Measurements from ENCODE around the gene LCTL. TPM values are rescaled to one million over a fixed set of nuclear protein-coding genes. Genes with fewer than 3 reads are reported as not detected.

Gene LCTL
- total and polyA plus RNA-seq, 3 donors from 2014 or later: 0.16 to 0.19 TPM; not detected in 1

DNA sequence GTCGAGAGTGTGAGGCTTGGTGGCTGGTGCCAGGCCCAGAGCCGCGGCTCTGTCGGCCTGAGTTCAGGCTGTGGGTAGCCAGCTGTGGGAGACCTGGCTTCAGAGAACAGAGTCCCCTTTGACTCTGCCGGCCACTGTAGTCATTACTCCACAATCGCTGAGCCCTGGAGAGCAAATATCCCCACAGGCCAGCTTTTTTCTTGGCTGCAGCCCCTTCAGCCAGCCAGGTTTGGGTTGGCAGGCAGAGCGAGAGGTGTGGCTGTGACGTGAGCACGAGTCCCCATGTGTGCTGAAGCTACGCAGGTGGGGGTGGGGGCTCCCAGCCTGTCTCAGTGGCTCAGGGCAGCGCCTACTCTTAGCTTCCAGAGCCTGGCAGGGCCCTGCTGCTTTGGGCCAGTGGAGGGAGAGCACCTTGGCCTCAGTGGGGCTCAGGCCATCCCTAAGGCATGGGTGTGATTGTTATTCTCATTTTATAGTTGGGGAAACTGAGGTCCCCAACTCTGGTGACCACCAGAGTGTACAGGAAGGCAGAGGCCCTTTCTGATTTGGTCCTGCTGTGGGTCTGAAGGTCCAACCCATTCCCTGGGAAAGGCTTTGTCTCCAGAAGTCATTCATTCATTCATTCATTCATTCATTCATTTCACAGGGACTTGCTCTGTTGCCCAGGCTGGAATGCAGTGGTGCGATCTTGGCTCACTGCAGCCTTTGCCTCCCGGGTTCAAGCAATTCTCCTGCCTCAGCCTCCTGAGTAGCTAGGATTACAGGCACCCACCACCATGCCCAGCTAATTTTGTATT, 45.7 kb upstream of the LCTL start:
- no peaks in the 10 kb centered on the region for H3K9me3 ChIP-seq
- WGBS, 2 donors: 77 to 83% methylated on average over 8 to 13 of the region's 13 CpGs
- DNase-seq: no peak
- H3K36me3 ChIP-seq (ENCODE audit: low read depth, missing control alignments): no peaks in the 10 kb centered on the region
- H3K4me1 ChIP-seq: no peaks in the 10 kb centered on the region
- intact Hi-C loops (cut with DNase I; ENCODE audit: low total_unique reads): no loop called here
- H3K4me3 ChIP-seq: no peak overlapping the region
- H3K27ac ChIP-seq: no peak overlapping the region
- H3K27me3 ChIP-seq: no peaks in the 10 kb centered on the region
- TF ChIP-seq, protein P1, sequence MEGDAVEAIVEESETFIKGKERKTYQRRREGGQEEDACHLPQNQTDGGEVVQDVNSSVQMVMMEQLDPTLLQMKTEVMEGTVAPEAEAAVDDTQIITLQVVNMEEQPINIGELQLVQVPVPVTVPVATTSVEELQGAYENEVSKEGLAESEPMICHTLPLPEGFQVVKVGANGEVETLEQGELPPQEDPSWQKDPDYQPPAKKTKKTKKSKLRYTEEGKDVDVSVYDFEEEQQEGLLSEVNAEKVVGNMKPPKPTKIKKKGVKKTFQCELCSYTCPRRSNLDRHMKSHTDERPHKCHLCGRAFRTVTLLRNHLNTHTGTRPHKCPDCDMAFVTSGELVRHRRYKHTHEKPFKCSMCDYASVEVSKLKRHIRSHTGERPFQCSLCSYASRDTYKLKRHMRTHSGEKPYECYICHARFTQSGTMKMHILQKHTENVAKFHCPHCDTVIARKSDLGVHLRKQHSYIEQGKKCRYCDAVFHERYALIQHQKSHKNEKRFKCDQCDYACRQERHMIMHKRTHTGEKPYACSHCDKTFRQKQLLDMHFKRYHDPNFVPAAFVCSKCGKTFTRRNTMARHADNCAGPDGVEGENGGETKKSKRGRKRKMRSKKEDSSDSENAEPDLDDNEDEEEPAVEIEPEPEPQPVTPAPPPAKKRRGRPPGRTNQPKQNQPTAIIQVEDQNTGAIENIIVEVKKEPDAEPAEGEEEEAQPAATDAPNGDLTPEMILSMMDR (IDR thresholded peaks at IDR 0.05): no peak
- TF ChIP-seq POLR2A (IDR thresholded peaks at IDR 0.05): no peak

DNA sequence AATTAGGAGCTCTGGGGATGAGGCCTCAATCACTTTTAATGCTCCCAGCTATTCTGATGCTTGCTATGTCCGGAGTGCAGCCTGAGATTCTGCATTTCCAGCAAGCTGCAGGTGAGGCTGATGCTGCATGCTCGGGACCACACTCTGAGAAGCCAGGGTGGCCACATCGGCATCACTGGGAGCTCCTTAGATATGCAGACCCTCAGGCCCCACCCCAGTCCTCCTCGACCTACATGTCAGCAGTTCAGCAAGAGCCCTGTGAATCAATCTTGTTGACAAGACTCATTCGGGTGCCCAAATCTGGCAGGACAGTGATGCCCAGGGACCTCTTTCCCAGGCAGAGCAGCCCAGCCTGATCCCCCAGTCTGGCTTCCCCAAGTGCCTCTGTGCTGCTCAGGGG, 44.1 kb upstream of the LCTL start:
- no peaks in the 10 kb centered on the region for H3K9me3 ChIP-seq
- no peaks in the 10 kb centered on the region for H3K27me3 ChIP-seq
- TF ChIP-seq, protein P1 (IDR thresholded peaks at IDR 0.05): no peak
- no peak for TF ChIP-seq POLR2A (IDR thresholded peaks at IDR 0.05)
- H3K36me3 ChIP-seq (ENCODE audit: low read depth, missing control alignments): no peaks in the 10 kb centered on the region
- no peak overlapping the region for H3K27ac ChIP-seq
- intact Hi-C loops (cut with DNase I; ENCODE audit: low total_unique reads): loop anchor here (10.0 kb wide), 1 partner anchor 245 kb away; no protein-coding TSS in a partner anchor
- DNase-seq: no peak
- 90 to 92% methylated on average over 2 to 5 of the region's 5 CpGs for WGBS, 2 donors
- no peak overlapping the region for H3K4me3 ChIP-seq
- H3K4me1 ChIP-seq: no peaks in the 10 kb centered on the region

DNA sequence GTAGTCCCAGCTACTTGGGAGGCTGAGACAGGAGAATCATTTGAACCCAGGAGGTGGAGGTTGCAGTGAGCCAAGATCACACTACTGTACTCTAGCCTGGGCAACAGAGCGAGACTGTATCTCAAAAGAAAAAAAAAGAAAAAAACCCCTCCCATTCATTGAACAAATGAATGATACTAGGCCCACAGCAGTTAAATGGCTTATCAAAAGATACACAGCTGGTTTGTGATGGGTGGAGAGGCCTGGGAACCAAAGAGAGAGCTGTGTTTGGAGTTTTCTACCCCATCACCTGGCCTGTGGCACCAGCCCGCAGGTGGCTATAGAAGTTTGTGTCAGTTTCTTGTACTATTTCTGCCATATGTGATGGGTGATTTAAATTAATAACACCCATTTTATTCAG, 43.1 kb upstream of the LCTL start:
- DNase-seq: no peak
- TF ChIP-seq POLR2A (IDR thresholded peaks at IDR 0.05): no peak
- TF ChIP-seq, protein P1 (IDR thresholded peaks at IDR 0.05): no peak
- 100% methylated on average over 2 of the region's 2 CpGs for WGBS, 2 donors
- no peaks in the 10 kb centered on the region for H3K27me3 ChIP-seq
- no peak overlapping the region for H3K4me3 ChIP-seq
- H3K9me3 ChIP-seq: no peaks in the 10 kb centered on the region
- no peak overlapping the region for H3K27ac ChIP-seq
- no peaks in the 10 kb centered on the region for H3K36me3 ChIP-seq (ENCODE audit: low read depth, missing control alignments)
- intact Hi-C loops (cut with DNase I; ENCODE audit: low total_unique reads): loop anchor here (10.0 kb wide), 1 partner anchor 246 kb away; no protein-coding TSS in a partner anchor
- H3K4me1 ChIP-seq: no peaks in the 10 kb centered on the region

DNA sequence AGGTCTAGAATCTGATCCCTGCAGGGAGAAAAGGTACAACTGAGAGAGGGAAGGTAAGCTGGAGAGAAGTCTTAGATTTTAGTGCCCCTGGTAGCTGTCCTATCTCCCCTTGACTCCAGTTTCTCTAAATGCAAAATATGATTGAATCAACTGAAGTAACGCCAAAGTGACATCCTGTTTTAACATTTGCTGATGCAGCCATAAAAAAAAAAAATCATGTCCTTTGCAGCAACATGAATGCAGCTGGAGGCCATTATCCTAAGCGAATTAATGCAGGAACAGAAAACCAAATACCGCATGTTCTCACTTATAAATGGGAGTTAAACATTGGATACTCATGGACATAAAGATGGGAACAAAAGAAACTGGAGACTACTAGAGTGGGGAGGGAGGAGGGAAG, 42.4 kb upstream of the LCTL start:
- no peaks in the 10 kb centered on the region for H3K4me1 ChIP-seq
- intact Hi-C loops (cut with DNase I; ENCODE audit: low total_unique reads): loop anchor here (10.0 kb wide), 1 partner anchor 247 kb away; no protein-coding TSS in a partner anchor
- no peak for DNase-seq
- H3K4me3 ChIP-seq: no peak overlapping the region
- H3K36me3 ChIP-seq (ENCODE audit: low read depth, missing control alignments): no peaks in the 10 kb centered on the region
- TF ChIP-seq, protein P1 (IDR thresholded peaks at IDR 0.05): no peak
- no peak for TF ChIP-seq POLR2A (IDR thresholded peaks at IDR 0.05)
- no peaks in the 10 kb centered on the region for H3K9me3 ChIP-seq
- H3K27ac ChIP-seq: no peak overlapping the region
- WGBS, 2 donors: 86% methylated on average over 3 of the region's 3 CpGs
- no peaks in the 10 kb centered on the region for H3K27me3 ChIP-seq

All from testis (tissue), 3 donors.